Astrocyte of the spinal cord (primary cell): Measurements from ENCODE around the gene TBC1D13.

Experiments used
- DNase-seq: peaks from one replicate; pipeline ENCODE4 v3.0.0; 2011; ENCODE audit warnings: low read depth, low spot score
- H3K4me3 ChIP-seq: 2 replicates; pipeline ENCODE4 v1.5.1; 2011; ENCODE audit warnings: low read depth, mild to moderate bottlenecking, low read length, moderate library complexity
- in situ Hi-C: cut with HindIII; loops from 2 replicates; pipeline ENCODE4 v1.10.0; 2017; ENCODE audit warnings: low sequenced_read_pairs
- TF ChIP-seq, protein P1 (sequence below): IDR thresholded peaks from 2 replicates; pipeline ENCODE4 v1.5.1; 2012; ENCODE audit warnings: low read depth, mild to moderate bottlenecking, low read length, inconsistent platforms

The TBC1D13 gene, protein sequence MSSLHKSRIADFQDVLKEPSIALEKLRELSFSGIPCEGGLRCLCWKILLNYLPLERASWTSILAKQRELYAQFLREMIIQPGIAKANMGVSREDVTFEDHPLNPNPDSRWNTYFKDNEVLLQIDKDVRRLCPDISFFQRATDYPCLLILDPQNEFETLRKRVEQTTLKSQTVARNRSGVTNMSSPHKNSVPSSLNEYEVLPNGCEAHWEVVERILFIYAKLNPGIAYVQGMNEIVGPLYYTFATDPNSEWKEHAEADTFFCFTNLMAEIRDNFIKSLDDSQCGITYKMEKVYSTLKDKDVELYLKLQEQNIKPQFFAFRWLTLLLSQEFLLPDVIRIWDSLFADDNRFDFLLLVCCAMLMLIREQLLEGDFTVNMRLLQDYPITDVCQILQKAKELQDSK

DNA sequence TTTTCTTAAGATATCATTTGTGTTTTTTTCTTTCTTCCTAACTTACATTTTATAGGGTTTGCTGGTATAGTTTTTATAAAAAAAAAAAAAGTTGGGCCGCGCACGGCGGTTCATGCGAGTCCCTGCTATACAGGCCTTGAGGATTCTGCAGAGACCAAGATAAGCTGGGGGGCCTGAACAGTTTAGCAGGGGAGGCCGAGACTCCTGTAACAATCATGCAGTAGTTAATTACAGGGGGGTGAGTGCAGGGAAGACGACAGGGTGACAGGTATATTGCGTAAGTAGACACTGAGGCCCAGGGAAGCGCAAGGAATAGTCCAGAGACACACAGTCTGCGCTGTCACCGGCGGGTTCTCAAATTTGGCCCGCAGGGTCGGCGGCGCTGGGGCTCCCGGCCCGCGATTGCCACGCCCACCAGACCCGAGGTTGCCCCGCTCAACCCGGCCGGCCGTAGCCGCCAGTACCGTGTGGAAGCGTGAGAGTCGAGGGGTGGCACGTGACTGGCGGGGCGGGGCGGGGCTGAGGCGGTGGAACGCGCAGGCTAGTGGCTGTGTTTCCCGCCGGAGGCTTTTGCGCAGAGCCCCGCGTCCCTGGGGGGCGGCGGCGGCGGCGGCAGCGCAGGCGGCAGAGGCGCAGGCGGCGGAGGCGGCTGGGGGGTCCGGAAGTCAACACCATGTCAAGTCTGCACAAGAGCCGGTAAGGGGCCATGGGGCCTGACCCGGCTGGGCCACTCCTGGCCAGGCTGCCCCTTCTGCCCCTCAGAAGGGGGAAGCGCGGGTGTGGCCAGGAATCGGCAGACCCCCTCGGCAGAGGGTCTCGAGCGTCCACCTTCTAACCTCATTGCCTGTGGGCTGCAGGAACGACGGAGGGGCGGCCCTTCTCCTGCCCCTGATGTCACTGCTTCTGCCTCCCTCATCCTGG lies at the start of gene TBC1D13:
Gene TBC1D13 (plus strand): TSS at position 573 of the 921 bp plus-strand sequence. CDS start 101 bp downstream, at position 674.
- in situ Hi-C loops = no loop called here
- DNase-seq = peak; percentile 82
- TF ChIP-seq, protein P1, sequence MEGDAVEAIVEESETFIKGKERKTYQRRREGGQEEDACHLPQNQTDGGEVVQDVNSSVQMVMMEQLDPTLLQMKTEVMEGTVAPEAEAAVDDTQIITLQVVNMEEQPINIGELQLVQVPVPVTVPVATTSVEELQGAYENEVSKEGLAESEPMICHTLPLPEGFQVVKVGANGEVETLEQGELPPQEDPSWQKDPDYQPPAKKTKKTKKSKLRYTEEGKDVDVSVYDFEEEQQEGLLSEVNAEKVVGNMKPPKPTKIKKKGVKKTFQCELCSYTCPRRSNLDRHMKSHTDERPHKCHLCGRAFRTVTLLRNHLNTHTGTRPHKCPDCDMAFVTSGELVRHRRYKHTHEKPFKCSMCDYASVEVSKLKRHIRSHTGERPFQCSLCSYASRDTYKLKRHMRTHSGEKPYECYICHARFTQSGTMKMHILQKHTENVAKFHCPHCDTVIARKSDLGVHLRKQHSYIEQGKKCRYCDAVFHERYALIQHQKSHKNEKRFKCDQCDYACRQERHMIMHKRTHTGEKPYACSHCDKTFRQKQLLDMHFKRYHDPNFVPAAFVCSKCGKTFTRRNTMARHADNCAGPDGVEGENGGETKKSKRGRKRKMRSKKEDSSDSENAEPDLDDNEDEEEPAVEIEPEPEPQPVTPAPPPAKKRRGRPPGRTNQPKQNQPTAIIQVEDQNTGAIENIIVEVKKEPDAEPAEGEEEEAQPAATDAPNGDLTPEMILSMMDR = no peak
- peak within 1 kb of the TSS; percentile 91 for H3K4me3 ChIP-seq

DNA sequence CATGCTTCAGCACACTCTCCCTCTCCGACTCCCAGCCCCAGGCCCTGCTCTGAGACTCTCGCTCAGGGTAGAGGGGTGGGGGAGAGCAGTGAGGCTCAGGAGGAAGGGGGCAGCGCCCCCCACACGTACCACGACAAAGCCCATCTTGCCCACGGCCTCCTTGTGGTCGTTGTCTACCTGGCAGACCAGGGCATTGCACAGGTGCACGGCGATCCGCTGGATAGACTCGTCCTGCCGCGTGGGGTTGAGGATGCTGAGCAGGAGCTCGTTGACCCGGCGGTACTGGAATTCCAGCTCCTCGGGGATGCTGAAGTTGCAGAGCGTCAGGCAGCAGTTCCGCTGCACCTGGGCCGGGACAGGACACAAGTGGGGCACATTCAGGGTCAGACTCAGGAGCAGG lies 44.7 kb upstream of the TBC1D13 start:
- in situ Hi-C loops = no loop called here

DNA sequence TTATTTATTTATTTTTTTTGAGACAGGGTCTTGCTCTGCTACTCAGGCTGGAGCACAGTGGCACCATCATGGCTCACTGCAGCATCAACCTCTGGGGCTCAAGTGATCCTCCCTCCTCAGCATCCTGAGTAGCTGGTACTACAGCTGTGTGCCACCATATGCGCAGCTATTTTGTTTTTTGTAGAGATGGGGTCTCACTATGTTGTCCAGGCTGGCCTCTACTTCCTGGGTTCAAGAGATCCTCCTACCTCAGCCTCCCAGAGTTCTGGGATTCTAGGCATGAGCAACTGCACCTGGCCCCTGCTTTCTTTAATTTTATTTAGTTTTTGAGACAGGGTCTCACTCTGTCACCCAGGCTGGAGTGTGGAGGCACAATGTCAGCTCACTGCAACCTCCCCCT lies 43.6 kb upstream of the TBC1D13 start:
- DNase-seq = no peak
- TF ChIP-seq, protein P1 = no peak
- H3K4me3 ChIP-seq = no peak overlapping the region
- in situ Hi-C loops = no loop called here

More for the DNA sequence above, 44.7 kb upstream of the TBC1D13 start:
- H3K4me3 ChIP-seq = no peak overlapping the region
- TF ChIP-seq, protein P1 = no peak
- DNase-seq = no peak

DNA sequence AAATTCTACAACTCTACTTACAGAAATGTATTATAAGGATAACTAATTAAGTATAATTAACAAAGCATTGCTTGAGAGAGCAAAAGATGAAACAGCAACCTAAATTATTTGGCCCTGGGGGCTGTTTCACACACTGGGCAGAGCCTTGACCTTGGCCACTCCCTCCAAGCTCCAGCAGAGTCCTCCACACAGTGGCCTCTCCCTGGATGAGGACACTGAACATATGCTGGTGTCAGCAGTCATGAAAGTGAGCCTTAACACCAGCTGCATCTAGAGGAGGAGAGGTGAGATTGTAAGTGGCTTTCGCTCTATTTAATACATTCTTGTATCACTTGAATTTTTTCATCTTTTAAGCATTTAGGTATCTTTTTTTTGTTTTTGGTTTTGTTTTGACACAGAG lies 39.8 kb upstream of the TBC1D13 start:
- no peak for DNase-seq
- in situ Hi-C loops = no loop called here
- TF ChIP-seq, protein P1 = no peak
- H3K4me3 ChIP-seq = no peak overlapping the region

DNA sequence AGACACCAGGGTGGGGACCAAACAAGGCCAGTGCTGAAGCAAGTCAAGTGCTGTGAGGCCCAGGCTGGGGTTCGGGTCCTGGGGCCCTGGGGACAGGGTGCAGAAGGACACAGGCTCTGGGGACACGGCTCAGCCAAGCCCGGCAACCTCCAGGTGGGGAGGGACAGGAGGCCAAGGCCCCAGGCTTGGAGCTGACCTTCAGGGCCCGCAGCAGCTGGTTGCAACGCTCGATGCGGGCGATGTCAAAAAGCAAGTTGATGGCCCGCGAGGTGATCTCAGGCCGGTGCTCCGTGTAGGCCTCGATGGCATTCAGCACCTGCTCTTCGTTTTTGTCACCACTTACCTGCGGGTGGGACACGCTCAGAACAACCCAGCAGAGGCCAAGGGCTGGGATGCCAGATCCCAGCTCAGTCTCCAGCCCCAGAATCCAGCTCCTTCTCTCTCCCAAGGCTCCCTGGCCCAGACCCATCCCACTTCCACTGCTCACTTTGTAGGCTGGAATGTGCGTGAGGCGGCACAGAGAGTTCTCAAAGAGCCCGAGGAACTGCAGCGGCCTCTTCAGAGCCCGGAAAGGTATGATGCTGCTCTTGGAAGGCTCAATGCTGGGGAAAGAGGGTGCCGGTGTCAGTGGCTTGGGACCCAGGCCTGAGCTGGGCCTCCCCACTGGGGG lies 36.0 kb upstream of the TBC1D13 start:
- in situ Hi-C loops = no loop called here
- TF ChIP-seq, protein P1 = no peak
- no peak overlapping the region for H3K4me3 ChIP-seq
- no peak for DNase-seq

DNA sequence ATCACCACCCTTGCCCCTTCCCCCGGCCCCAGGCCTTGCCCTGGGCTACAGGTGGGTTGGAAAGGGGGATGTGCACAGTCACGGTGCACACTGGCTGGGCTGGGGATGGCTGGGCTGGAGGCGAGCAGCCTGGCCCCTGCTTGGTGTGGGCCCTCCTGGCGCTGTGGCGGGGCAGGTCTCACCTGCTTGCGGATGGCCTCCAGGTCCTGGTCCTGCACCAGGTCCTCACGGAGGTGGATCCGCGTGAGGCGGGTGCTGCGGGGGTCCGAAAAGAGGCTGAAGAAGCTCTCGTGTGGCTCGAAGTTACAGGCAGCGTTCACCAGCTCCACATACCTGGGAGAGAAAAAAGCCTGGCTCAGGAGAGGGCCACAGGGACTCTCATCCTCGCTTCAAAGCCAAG lies 33.4 kb upstream of the TBC1D13 start:
- TF ChIP-seq, protein P1 = no peak
- H3K4me3 ChIP-seq = no peak overlapping the region
- DNase-seq = no peak
- in situ Hi-C loops = no loop called here
